ENCODE measurements around the gene PCDHA4. TPM values are rescaled to one million over a fixed set of nuclear protein-coding genes. Genes with fewer than 3 reads are reported as not detected.
A peak's percentile ranks its signal among the peaks of the same experiment; 100 is the strongest.

The PCDHA4 gene
- total RNA-seq (2014; rRNA removed) (1.5 and 1.6 TPM in 2 replicates), Bru-seq, nascent RNA (percentile 35 among the genes with signal in this experiment), BruChase-seq, experiment 1, labeled RNA remaining after a 6-hour chase (percentile 48 among the genes with signal in this experiment), BruChase-seq, experiment 2, labeled RNA remaining after a 2-hour chase (percentile 46 among the genes with signal in this experiment)
- long read RNA-seq, partial matches to known transcripts: 0 of 2 reads
- long read RNA-seq, other reads (novel, unspliced or antisense): 2 of 2 reads

DNA sequence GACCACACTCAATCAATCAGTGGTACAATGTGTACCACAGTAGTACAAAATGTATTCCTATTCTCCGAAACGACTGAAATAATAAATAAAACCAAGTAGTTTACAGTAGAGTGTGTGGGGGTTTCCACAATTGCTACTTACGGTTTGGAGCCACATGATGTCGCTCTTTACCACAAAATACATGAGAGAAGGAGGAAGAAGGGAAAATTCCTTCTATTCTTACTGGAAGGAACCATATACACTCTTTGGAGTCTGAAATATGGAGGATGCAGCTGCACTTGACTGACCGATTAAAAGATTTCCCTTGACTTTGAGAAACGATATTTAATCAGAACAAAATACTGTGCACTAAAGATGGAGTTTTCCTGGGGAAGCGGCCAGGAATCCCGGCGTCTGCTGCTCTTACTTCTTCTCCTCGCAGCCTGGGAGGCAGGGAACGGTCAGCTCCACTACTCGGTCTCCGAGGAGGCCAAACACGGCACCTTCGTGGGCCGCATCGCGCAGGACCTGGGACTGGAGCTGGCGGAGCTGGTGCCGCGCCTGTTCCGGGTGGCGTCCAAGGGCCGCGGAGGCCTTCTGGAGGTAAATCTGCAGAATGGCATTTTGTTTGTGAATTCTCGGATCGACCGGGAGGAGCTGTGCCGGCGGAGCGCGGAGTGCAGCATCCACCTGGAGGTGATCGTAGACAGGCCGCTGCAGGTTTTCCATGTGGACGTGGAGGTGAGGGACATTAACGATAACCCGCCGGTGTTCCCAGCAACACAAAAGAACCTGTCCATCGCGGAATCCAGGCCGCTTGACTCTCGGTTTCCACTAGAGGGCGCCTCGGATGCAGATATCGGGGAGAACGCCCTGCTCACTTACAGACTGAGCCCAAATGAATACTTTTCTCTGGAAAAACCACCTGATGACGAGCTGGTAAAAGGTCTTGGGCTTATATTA, at the start of gene PCDHA4:
TSS of gene PCDHA4 (plus strand) at position 235 of the 942 bp plus-strand sequence.
- no peaks in the 10 kb centered on the region for H3K36me3 ChIP-seq (ENCODE audit: low read depth, low read length)
- DNase-seq: peak; percentile 59
- H3K27me3 ChIP-seq (ENCODE audit: low read length): no peaks in the 10 kb centered on the region
- POLR2A ChIA-PET (ENCODE audit: unreplicated experiment): no interaction called here
- H4K20me1 ChIP-seq (ENCODE audit: low read length): no peaks in the 10 kb centered on the region
- CTCF ChIA-PET: interaction anchor here (0.6 to 1.5 kb wide), 2 partner anchors 14 to 266 kb away, joined by 6 to 9 read pairs; partner anchors contain the start of gene PCDHA5
- peak within 1 kb of the TSS; percentile 94 for H2AFZ ChIP-seq (ENCODE audit: low read length)
- H3K9me2 ChIP-seq (replicated peaks; ENCODE audit: low read length): no peaks in the 10 kb centered on the region
- H3F3A ChIP-seq (ENCODE audit: low read length, unreplicated experiment): no peaks in the 10 kb centered on the region
- peak within 1 kb of the TSS; percentile 72 for H3K4me3 ChIP-seq (ENCODE audit: low read length)
- TF ChIP-seq CTCF (conservative IDR thresholded peaks at IDR 0.05; ENCODE audit: low read depth, low read length) (peak; percentile 57), EZH2 (IDR thresholded peaks at IDR 0.05; ENCODE audit: low read length, unreplicated experiment) (no peak)
- H3K9me3 ChIP-seq (ENCODE audit: low read length): no peaks in the 10 kb centered on the region
- peak within 1 kb of the TSS; percentile 75 for H3K4me2 ChIP-seq (ENCODE audit: low read length)
- TSS peak; percentile 88 for BruUV-seq (replicated peaks)
- ATAC-seq: peak; percentile 89
- intact Hi-C loops (cut with micrococcal nuclease): loop anchor here (1.0 to 2.0 kb wide), 3 partner anchors 34 to 234 kb away; partner anchors contain the start of genes PCDHA12 and PCDHA8
- no peak within 1 kb of the TSS for H3K27ac ChIP-seq (ENCODE audit: low read length)
- no peaks in the 10 kb centered on the region for H3K79me2 ChIP-seq (ENCODE audit: low read length)
- no peaks in the 10 kb centered on the region for H3K4me1 ChIP-seq (ENCODE audit: insufficient read depth, low read length)
- H3K9ac ChIP-seq (ENCODE audit: low read length): peak within 1 kb of the TSS; percentile 56

- peaks cover 26% of the 10 kb centered on the region for H3K9me3 ChIP-seq (ENCODE audit: low read length)
- CTCF ChIA-PET: no interaction called here
- no TSS peak for BruUV-seq (replicated peaks)
Measured at GRCh38 chr5:140764177-140764973, 42.5 kb upstream of the PCDHA4 start.

More at GRCh38 chr5:140764177-140764973, 42.5 kb upstream of the PCDHA4 start:
- Histone ChIP-seq H4K20me1 (ENCODE audit: low read length) (no peaks in the 10 kb centered on the region), H3K9me2 (replicated peaks; ENCODE audit: low read length) (no peaks in the 10 kb centered on the region), H3F3A (ENCODE audit: low read length, unreplicated experiment) (no peaks in the 10 kb centered on the region), H3K79me2 (ENCODE audit: low read length) (no peaks in the 10 kb centered on the region), H2AFZ (ENCODE audit: low read length) (no peak overlapping the region), H3K9ac (ENCODE audit: low read length) (no peak overlapping the region), H3K4me1 (ENCODE audit: insufficient read depth, low read length) (no peaks in the 10 kb centered on the region), H3K4me2 (ENCODE audit: low read length) (no peak overlapping the region), H3K36me3 (ENCODE audit: low read depth, low read length) (no peaks in the 10 kb centered on the region), H3K27me3 (ENCODE audit: low read length) (no peaks in the 10 kb centered on the region), H3K27ac (ENCODE audit: low read length) (no peak overlapping the region), H3K4me3 (ENCODE audit: low read length) (no peak overlapping the region)
- no peak for ATAC-seq
- no peak for DNase-seq
- POLR2A ChIA-PET (ENCODE audit: unreplicated experiment): no interaction called here
- no peak for TF ChIP-seq EZH2 (IDR thresholded peaks at IDR 0.05; ENCODE audit: low read length, unreplicated experiment)
- no peak for TF ChIP-seq EZH2phosphoT487 (IDR thresholded peaks at IDR 0.05; ENCODE audit: borderline replicate concordance, low read length)
- TF ChIP-seq CTCF (conservative IDR thresholded peaks at IDR 0.05; ENCODE audit: low read depth, low read length): no peak
- intact Hi-C loops (cut with micrococcal nuclease): no loop called here

Measured in PC-3 (cell line).